GM21723 (cell line): ENCODE measurements around the gene RNF141.

Source experiments
- ATAC-seq: cut with Tn5 transposase; IDR thresholded peaks from one replicate; pipeline ENCODE4 v1.9.1; 2021; ENCODE audit warnings: mild to moderate bottlenecking, moderate library complexity; ENCODE audit not compliant: unreplicated experiment

Gene RNF141

DNA sequence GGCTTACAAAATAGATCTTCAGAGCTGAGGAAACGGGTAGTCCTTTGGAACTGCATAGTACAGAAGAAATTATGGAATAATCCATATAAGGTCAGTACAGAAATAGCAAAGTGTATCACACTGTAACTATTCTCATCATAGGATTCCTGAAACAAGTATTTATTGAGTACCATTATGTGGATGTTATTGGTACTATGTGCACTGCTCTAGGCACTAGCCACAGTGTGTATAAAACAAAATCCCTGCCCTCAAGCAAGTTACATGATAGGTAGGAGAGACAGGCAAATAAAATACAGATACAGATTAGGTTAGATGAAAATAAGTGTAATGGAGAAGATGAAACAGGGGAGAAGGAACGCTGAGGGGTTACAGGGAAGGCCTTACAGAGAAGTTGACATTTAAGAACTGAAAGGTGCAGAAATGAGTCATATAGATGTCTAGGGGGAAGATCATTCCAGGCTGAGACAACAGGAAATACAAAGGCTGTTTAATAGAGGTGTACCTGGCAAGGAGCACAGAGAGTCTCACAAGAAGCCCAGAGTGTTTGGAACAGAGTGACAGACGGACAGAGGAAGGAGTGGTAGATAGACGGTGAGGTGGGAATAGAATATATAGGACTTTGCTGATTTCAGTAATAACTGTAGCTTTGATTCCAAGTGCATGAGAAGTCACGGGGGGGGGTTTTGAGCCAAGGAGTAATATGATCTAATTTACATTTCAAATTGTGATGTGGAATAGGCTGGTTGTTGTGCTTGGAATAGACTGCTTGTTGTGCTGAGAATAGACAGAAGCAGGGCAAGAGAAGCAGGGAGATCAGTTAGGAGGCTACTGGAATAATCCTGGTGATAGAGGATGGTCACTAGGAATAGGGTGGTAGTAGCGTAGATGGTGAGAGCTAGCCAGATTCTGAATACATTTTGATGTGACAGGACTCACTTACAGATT lies 13.7 kb downstream of the RNF141 start:
- ATAC-seq: peak; percentile 83

DNA sequence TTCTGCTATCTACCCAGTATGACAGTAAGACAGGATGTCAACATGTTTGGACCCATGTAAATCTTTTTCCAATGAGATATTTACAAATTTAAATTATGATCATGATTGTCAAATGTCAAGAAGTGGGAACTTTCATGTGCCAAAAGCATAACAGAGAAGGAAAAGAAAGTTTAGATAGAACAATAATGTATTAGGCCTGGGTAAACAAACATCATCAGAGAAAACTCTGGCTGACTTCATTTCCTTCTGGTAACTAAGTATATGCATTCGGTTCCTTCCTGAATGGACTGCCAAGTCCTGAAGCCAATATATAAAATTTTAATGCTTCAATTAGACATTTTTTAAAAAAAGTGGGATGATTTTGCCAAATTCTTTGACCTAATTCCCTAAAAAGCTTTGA lies 16.5 kb downstream of the RNF141 start:
- no peak for ATAC-seq

DNA sequence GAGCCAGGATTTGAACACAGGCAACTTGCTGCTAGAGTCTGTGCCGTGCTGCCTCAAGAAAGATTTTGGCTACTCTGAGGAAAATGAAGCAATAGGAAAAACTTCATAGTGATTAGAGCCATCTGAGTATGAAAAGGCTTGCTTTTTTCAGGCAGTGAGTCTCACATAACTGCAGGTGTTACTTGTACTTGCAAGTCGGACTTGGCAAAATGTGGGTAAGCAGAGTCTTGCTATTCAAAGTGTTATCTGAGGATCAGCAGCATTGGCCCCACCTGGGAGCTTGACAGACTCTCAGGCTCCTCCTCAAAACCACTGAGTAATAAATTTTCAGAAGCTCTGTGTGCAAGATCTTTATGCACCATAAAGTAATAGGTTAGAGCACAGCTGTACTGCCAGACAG lies 18.1 kb downstream of the RNF141 start:
- ATAC-seq: no peak

DNA sequence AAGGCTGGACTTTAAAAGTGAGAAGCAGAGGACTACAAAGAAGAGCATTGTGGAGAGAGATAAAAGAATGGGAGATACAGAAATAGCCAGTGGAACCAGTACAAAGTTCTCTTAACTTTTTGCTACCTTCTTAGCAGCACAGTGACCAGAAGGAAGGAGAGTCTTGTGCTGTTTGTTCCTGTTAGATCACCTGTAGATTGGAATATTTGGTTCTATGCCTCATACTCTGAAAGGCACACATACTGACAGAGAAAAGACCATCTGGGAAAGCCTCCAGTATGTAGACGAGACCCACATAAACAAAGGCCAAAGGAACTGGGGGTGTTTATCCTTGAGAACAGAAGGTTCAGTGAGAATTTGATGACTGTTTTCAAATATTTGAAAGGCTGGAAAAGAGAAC lies 18.7 kb downstream of the RNF141 start:
- no peak for ATAC-seq

DNA sequence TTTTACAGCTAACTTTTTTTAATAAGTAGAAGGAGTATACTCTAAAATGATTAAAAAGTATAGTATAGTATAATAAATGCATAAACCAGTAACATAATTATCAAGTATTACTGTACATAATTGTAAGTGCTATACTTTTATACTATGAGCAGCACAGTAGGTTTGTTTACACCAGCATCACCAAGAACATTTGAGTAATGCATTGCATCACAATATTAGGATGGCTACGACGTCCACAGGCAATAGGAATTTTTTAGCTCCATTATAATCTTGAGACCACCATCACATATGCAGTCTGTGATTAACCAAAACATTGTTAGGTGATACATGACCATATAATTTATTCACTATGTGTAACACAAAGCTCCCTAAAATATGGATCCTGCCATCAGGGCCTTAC lies 20.4 kb downstream of the RNF141 start:
- ATAC-seq: no peak

DNA sequence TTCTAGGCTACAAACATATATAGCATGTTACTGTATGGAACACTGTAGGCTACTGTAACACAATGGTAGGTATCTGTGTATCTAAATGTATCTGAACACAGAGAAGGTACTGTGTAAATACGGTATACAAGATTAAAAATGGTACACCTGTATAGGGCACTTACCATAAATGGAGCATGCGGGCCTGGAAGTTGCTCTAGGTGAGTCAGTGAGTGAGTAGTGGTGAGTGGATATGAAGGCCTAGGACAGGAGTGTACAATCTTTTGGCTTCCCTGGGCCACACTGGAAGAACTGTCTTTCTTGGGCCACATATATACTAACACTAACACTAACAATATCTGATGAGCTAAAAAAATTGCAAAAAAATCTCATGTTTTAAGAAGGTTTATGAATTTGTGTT lies 21.4 kb downstream of the RNF141 start:
- no peak for ATAC-seq

DNA sequence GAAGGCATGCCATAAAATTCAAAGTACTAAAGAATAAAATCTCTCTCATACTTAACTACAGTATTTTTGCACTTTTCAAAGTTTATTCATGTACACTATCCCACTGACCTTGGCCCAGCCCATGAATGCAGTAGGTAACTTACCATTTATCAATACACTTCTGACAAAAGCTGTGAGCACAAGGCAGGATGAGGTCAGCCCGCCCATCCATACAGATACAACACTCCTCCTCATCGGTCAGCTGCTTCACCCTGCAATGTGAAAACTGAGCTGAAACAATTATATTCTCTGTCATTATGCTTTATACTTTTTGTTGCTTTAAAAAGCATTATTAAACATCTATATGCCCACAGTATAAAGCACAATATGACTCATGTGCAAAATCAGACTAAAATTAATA lies 22.1 kb downstream of the RNF141 start:
- no peak for ATAC-seq

DNA sequence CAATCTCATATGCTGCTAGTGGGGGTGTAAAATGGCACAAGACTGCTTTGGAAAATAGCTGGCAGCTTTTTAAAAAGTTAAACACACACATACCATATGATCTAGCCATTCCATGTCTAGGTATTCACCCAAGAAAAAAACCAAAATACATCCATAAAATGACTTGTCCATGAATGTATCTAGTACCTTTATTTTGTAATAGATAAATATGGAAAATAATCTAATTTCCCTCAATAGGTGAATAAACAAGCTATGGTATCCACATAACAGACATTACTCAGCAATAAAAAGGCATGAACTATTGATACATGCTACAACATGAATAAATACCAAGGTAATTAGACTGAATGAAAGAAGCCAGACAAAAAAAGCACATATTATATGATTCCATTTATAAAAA lies 22.9 kb downstream of the RNF141 start:
- no peak for ATAC-seq

DNA sequence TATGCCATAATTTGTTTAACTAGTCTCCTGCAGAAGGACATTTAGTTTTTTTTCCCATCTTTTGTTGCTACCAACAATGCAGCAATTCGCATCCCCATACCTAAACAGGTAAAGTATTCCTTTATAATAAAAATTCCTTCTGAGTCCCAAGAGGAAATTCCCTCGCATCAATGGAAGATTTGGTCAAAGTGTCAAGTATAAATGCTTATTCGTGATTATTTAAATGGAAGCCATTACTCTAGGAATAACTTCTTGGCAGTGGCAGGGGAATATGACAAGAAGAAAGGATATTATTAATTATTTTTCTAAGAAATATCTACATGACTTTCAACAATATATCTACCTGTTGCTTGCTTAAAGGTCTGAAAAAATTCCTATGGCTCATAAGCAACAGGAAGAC lies 25.6 kb downstream of the RNF141 start:
- no peak for ATAC-seq

DNA sequence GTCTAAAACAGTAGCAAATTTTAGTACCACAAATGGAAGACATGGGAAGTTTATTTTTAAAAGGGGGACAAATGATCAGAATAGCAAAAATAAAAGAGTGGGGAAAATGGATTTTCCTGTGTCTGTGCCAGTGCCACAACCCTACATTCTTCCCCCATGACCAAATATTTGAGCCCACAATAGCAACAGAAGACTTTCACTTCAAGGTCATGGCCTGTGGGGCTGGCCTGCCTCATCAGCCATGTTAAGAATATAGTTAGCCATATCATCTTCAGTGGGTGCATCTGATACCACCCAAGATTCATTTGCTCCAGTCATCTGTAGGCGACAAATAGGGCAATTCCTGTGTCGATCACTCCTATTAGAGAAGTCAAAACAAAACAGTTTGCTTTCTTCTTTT lies 26.3 kb downstream of the RNF141 start:
- ATAC-seq: no peak

DNA sequence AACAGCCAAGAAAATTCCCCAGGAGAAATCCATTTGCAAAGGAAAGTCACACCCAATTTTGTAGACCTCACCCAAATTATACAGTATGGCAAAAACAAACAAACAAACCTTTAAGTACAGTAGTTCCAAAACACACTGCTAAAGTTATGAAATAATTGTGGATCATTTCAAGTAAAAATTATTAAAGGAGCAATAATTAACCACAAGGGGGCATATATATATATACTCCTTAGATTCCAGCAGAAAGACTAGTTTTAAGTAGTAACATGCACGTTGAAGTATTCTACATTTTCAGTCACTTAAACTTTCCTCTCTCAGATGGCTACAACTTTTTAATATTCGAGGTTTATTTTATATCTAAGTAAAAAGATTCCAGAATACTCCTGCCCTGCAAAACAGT lies 26.8 kb downstream of the RNF141 start:
- no peak for ATAC-seq

DNA sequence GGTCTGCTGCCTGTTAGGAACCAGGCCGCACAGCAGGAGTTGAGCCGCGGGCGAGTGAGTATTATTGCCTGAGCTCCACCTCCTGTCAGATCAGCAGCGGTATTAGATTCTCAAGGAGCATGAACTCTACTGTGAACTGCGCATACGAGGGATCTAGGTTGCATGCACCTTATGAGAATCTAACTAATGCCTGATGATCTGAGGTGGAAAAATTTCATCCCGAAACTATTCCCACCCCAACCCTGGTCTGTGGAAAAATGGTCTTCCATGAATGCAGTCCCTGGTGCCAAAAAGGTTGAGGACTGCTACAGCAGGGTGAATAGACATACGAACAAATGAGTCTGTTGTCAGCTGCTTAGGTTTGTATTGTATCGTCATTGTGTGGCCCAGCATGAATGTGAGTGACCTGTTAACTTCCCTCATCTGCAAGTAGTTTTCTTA lies 29.8 kb downstream of the RNF141 start:
- no peak for ATAC-seq

DNA sequence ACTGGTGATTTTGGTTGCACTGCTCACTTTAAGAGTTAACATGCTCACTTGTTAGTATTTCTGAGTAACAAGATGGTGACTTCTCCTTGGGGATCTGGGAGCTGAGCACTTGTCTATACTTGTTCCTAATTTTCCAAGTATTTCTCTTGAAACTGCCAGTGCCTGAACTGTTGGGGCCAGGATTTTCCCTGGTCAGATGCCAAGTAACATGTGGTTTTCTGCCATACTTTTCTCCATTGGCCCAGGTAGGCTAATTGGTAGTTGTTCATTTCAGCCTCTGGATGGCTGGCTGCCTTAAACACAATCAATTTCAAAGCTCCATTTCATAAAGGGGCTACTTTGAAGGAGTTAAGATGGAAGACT lies 35.0 kb downstream of the RNF141 start:
- no peak for ATAC-seq

DNA sequence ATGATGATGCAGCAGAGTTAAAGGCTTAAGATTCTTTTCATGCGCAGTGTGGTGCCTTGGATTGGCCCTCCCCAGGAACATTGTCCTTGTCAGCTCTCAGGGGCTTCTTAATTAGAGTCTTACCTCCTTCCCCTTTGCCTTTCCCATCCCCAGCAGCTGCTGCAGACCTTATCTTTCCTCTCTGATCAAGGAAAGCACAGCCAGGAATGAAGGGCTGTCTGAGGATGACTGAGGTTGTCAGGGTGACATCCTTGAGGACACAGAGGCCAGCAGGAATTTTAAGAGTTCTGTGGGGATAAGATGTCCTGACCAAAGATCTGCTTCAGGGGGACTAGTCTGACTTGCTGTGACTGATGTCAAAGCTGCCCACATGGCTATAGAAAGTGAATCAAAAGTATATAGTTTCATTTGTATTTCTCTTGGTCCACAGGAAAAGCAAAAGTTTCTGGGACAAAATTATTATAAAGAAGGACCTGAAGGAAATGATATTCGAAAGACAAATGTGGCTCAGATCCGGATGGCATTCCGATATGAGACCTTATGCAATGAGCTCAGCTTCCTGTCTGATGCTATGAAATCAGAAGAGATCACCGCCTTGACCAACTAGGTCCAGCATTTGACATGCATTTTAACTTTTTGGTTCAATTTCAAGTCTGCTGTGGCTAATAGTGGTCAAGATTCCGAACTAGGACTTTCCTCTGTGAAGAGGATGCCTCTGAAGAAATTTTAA lies 35.5 kb downstream of the RNF141 start:
- ATAC-seq: no peak

DNA sequence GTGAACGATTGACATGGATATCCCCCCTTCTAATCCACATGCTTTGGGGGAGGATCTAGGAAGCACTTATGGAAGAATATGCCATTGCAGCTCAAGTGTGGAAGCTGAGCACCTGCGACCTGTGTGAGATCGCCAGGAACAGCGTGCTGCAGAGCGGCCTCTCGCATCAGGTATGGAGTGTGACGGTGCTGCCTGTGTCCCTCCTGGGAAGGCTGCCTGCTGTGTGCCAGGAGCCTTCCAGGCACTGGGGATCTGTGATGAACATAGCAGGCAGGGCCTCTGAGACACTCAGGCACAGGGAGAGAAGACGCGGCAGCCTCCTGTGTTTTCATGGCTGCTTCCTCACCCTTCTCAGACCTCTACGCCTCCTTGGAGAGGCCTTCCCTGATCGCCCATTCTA lies 36.5 kb downstream of the RNF141 start:
- ATAC-seq: no peak

DNA sequence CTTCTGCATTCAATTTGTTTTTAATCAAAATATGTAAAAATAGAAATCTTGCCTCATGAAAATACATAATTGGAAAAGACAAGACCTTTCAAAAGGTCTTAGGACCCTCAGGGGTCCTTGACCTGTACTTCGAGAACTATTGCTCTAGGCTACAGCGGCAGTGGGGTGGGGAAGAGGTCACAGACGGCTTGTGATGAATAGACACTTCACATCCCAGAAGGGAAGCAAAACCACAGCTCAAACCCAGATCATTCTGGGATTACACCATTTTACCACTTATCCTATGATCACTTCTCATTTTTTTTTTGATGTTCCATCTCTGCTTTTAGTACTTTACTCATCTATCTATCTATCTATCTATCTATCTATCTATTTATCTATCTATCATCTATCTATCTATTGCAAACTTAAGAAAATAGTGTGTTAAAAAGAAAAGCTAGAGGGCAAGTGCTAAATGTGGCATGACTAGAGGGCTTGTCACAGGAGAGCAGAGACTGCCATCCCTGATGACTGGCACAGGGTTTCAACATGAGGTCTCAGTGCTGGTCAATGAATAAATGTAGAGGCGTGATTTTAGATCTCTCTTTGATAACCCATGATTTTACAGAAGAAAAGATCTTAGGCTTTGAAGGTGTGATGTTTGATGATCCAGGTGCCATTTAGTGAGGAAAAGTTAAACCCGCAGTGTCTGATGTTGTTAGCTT lies 37.1 kb downstream of the RNF141 start:
- ATAC-seq: no peak

DNA sequence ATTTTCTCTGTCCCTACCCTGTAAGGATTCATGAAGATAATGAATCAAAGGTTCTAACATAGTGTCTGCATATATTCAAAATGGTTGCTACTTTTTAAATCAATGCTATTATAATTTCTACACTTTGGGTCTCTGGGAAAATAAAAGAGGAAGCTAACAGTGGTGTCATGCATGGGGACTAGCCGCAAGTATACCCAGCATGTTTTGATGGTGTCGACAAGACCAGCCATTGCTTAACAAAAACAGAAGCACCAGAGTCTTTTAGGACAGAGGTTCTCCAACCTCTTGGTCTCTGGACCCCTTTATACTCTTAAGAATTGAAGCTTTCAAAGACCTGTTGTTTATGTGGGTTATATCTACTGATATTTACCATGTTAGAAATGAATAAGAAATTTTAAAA lies 37.8 kb downstream of the RNF141 start:
- no peak for ATAC-seq

DNA sequence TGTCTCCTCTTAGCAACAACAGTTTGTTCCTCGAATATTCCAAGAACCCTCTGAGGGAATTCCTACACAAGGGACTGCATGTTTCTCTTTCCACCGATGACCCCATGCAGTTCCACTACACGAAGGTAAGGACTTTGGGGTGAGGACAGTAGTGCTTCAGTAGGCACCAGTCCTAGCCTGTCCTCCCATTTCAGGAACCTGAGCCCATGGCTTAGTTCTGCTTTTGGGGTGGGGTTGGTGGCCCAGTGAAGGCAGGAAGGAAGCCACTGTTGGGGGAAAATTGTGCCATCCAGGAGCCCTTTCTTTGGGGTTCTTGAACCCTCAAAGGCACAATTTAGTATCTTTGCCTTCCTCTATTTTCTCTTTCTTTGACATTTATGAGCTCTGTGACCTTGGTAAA lies 38.2 kb downstream of the RNF141 start:
- ATAC-seq: no peak

DNA sequence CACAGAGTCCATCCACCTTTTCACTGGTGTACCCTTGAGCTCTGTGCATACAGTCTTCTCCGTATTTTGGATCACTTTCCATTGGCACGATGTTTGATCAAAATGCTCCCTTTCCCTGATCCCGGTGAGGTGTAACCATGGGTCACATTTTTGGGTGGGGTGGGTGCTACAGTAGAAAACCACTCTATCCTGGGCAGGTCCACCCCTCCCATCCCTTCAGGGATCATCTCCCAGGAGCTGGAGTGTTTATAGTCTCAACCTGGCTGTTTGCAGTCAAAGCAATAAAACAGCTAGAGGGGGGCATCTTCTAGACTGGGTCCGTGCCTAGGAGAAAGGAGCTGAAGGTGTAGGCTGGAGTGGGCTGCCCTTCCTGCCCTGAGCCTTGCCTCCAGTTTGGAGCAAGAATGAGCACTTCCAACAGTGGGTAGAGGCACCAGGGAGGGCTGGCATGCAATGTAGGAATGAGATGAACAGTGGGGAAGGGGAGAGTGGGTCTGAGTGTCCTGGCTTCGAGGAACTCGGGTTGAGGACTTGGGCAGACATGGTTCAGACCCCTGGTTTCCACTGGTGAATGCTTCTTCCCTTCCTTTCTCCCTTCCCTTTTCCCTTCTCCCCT lies 38.8 kb downstream of the RNF141 start:
- no peak for ATAC-seq

DNA sequence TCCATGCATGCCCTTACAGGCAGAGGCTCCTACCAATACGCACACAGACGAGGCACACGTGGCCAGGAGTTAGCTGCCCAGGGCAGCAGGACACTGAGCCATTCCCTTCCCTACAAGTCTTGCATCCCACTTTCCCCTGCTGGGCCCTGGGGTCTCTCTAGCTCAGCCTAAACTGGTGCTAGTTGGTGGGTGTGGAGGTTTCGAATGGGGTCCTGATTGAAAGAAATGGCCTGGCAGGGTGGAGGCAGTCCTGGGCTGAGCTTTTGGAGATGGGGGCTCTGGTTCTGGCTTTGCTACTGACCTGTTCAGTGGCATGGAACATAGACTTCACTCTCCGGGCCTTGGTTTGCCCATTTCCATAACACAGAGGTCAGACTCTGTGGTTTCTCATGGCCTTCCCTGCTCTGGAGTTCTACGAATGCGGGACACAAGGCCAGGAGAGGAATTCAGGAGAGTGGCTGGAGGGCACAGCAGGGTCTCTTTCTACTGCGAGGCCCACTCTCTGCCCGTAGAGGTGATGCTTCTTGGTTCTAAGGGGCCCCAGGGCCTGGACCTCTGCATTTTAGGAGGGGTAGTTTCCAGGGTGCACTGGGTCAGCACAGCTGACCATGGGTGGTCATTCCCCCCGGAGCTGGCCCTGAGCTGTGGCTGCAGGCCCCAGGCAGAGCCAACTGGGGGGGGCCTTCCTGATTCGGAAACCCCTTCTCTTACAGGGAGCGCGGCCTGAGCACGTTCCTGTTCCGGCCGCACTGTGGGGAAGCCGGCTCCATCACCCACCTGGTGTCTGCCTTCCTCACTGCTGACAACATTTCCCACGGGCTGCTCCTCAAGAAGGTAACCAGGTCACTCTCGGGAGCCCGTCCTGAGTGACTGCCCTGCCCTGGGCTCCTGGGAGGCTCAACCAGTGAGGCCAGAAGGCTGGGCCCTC lies 40.0 kb downstream of the RNF141 start:
- no peak for ATAC-seq
